Motor neuron (in vitro differentiated cells): ENCODE data around the gene RASSF5. TPM values are rescaled to one million over a fixed set of nuclear protein-coding genes. Genes with fewer than 3 reads are reported as not detected.
A peak's percentile ranks its signal among the peaks of the same experiment; 100 is the strongest.

Experiments used
- ATAC-seq, 8 experiments: fragments of 200-7000 bp; cut with Tn5 transposase; replicated peaks in 6 of 8; 2 replicates each; pipeline ENCODE4 v1.8.0; 2021; ENCODE audit warnings: mild to moderate bottlenecking in 8 of 8, moderate library complexity in 8 of 8
- H3K27ac ChIP-seq, 2 donors: fragments of 250-450 bp; sonication (Bioruptor Pico); 2 replicates each; pipeline ENCODE4 v1.9.0; 2021; ENCODE audit warnings: antibody characterized with exemption in 2 of 2, mild to moderate bottlenecking in 2 of 2, moderate library complexity in 1 of 2
- H3K4me1 ChIP-seq, 2 donors: fragments of 250-450 bp; sonication (Bioruptor Pico); replicated peaks in 1 of 2; 2 replicates each; pipeline ENCODE4 v1.6.1; 2021; ENCODE audit warnings: antibody characterized with exemption in 2 of 2, mild to moderate bottlenecking in 2 of 2, moderate library complexity in 1 of 2
- H3K4me3 ChIP-seq, 5 donors: fragments of 250-450 bp; sonication (Bioruptor Pico); 2 replicates each; pipeline ENCODE4 v1.9.0; 2021; ENCODE audit warnings: antibody characterized with exemption in 5 of 5, mild to moderate bottlenecking in 5 of 5, moderate library complexity in 4 of 5
- WGBS, 10 experiments: fragments of 450-650 bp; shearing (Covaris generic); methylation state at CpG; one replicate each; pipeline ENCODE4 v1.0.0; 2022; 5-methylcytosine and 5-hydroxymethylcytosine counted together
- in situ Hi-C, 9 experiments: fragments of 400-800 bp; cut with MboI; loops; one replicate each; pipeline ENCODE4 v1.15.0; 2021; ENCODE audit warnings: low sequenced_read_pairs in 9 of 9, low pct_unique_long_range_greater_than_20kb in 2 of 9; ENCODE audit not compliant: unreplicated experiment in 9 of 9
- total RNA-seq, 8 experiments: library from RNA; unstranded; fragments of 300-600 nt; gene quantifications; 2 replicates each; pipeline versions ENCODE4 v1.2.3 to v1.2.4, GENCODE V29; 2022

RASSF5 gene
- total RNA-seq, 8 experiments from 2014 or later, result 0.81 to 7.6 (median 5.5) TPM

DNA sequence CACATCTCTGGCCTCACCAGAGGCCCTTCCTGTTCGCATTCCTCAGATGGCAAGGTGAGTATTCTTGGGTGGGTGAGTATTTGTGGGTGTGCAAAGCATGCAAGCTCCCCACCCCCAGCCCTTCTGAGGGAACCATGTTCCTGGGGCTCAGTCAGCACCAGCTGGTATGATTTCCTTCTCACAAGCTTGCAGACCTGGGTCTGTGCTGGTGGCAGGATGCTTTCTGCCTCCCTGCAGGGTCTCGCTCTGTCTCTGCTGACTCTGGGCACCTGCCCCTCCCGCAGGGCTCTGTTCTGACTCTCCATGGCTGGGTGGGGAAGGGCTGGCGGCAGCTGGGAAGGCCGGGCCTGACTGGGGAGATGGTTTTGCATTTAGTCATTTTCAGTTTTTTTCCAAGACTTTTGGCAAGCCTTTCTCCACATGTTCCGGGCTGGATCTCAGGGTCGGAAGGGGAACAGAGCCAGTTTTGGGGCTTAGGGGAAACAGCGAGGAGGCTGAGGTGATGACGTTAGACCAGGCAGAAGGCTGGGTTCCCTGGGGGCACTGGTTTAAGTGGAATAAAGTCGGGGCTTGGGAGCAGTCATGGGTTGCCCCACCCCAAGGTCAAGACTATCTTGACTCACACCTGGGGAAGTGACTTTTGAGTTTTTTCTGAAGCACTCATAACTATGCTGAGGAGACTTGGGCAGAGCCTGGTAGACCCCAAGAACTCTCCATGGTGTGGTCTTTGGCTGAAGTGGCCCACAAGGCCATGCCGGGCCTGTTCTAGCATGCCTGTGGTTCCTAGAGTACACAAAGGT is 6.2 kb downstream of the RASSF5 start:
- Histone ChIP-seq H3K4me3 (no peak overlapping the region), H3K27ac (peak overlapping the region in 1 of 2 donors; percentile 26), H3K4me1 (peaks cover 36 to 47% of the 10 kb centered on the region in 2 donors)
- WGBS, 10 experiments, result 0 to 100% (median 80%) methylated on average over 1 to 10 of the region's 11 CpGs; no CpG with 5 or more reads in 3 of the 10 experiments
- in situ Hi-C loops, result no loop called here
- ATAC-seq, result peak in 5 of 8 experiments; percentile 20 to 95 (median 82)

DNA sequence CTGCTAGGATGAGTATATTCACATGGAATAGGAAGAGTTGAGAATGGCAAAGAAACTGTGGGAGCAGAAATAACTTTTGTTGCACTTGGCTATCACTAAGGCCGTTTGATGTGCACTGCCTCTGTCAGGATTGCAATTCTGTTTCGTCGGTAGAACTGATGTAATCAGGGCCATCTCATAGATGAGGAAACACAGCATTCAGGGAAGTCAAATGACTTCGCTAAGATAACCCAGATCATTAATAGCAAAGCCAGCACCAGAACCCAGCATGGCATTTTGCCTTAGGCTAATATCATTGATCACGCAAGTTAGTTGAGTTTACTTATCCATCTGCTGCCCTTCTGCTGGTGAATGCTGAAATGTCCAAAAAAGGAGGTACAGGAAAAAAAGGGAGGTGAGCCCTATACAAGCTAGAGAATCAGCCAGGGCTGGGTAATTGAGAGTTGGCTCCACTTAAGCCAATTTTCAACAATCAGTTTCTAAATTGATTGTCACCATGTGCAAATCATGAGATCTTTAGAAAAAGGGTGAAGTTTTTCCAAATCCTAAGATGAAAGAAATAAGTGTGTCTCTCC is 7.6 kb downstream of the RASSF5 start:
- Histone ChIP-seq H3K4me1 (peaks cover 42 to 51% of the 10 kb centered on the region in 2 donors), H3K27ac (no peak overlapping the region), H3K4me3 (no peak overlapping the region)
- no peak for ATAC-seq
- in situ Hi-C loops, result no loop called here
- WGBS, 10 experiments, result 62 to 88% (median 79%) methylated on average over 1 to 5 of the region's 5 CpGs; no CpG with 5 or more reads in 1 of the 10 experiments

DNA sequence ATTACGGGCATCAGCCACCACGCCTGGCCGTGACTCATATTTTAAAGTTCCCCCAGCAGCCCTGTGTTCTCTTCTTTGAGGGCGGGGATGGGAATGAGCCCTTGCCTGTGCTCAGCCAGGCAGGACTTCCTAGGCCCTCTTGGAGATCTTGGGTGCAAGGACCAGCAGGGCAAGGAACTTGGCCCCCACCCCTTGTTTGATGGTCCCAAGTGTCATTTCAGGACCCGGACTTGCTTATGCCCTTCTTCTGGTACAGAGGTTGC is 9.3 kb downstream of the RASSF5 start:
- Histone ChIP-seq H3K4me1 (peaks cover 53 to 54% of the 10 kb centered on the region in 2 donors), H3K4me3 (no peak overlapping the region), H3K27ac (no peak overlapping the region)
- WGBS, 10 experiments, result 0 to 85% (median 51%) methylated on average over 1 to 5 of the region's 5 CpGs; no CpG with 5 or more reads in 4 of the 10 experiments
- in situ Hi-C loops, result no loop called here
- ATAC-seq, result no peak

DNA sequence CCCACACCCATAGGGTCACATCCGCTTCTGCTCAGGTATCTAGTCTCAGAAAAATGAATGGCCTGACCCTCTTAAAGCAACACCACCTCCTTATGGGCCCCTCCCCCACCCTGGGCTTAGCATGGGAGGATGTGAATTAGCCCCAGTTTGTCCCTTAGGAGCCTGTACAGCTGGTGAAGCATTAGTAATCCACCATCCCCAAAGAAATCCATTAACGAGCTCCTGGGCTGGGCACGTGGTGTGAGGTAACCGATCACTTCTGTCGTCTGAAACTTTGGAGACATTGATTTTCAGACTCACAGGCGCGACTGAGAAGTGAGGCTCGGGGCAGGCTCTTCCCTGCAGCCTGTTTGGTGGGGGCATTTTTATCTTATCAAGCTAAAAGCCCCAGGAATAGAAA is 10.5 kb downstream of the RASSF5 start:
- ATAC-seq, result peak in 5 of 8 experiments; percentile 25 to 83 (median 62)
- Histone ChIP-seq H3K4me1 (peaks cover 42 to 47% of the 10 kb centered on the region in 2 donors), H3K27ac (no peak overlapping the region), H3K4me3 (no peak overlapping the region)
- in situ Hi-C loops, result no loop called here
- 40 to 76% (median 56%) methylated on average over 1 to 8 of the region's 8 CpGs; no CpG with 5 or more reads in 4 of the 10 experiments for WGBS, 10 experiments

DNA sequence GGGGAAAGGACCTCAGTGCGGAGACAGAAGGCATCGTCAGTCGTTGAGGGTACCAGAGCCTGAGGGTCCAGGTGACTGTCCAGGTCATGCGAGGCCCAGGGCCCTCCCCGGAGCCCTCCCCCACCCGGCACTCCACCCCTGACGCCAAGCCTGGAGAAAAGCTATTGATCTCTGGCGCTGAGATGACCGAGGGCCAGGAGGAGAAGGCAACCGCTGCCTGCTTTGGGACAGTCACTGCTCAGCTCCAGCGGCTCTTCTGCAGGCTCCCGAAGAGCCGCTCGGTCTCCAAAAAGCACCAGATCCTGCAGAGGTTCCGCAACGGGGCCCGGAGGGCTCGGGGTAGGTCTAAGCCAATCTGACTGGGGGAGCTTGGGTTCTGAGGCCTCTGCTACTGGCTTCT is 10.9 kb downstream of the RASSF5 start:
- peak in 3 of 8 experiments; percentile 26 to 37 (median 30) for ATAC-seq
- in situ Hi-C loops, result no loop called here
- Histone ChIP-seq H3K4me1 (peaks cover 40 to 43% of the 10 kb centered on the region in 2 donors), H3K27ac (no peak overlapping the region), H3K4me3 (no peak overlapping the region)
- WGBS, 10 experiments, result 70 to 94% (median 87%) methylated on average over 2 to 6 of the region's 18 CpGs; no CpG with 5 or more reads in 6 of the 10 experiments

DNA sequence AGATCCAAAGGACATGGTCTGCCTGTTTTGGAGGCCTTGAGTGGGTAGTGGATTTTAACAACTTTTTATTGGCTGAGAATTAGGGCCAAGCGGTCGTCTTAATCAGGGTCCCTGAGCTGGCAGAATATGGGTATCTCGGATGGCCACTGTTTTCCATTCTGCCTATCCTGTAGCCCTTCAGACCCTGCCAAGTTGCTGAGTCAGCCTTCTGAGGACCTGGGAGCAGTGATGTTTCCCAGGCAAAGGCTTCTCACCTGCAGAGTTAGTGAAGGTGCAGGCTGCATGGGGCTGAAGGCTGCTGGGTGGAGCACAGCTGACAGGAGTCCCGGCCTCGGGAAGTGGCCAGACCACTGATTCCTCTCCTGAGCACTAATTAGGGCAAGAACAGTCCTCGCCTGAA is 11.4 kb downstream of the RASSF5 start:
- 40 to 100% (median 94%) methylated on average over 1 to 6 of the region's 6 CpGs; no CpG with 5 or more reads in 2 of the 10 experiments for WGBS, 10 experiments
- no peak for ATAC-seq
- in situ Hi-C loops, result no loop called here
- H3K4me3 ChIP-seq, result no peak overlapping the region
- no peak overlapping the region for H3K27ac ChIP-seq
- H3K4me1 ChIP-seq, result peaks cover 37 to 40% of the 10 kb centered on the region in 2 donors

DNA sequence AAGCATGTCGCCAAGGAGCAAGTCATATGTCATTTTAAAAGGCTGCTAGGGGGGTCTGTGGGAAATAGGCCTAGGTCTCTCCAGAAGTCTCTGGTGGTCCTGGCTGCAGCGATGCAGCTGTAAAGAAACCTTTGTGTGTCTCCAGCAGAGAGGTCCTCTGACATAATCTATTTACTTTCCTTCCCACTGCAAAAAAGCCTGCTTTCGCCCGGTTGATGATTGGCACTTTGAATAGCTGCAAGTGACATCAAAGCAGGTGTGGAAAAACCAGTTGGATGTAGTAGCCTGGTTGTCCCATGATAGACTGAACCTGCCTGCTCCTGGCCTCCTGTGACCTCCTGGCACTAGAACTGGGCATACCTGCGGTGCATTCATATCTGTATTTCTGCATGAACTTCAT is 13.8 kb downstream of the RASSF5 start:
- Histone ChIP-seq H3K27ac (no peak overlapping the region), H3K4me3 (no peak overlapping the region), H3K4me1 (peaks cover 34 to 40% of the 10 kb centered on the region in 2 donors)
- peak in 1 of 8 experiments; percentile 70 for ATAC-seq
- in situ Hi-C loops, result no loop called here
- WGBS, 10 experiments, result 40 to 81% (median 70%) methylated on average over 1 to 5 of the region's 5 CpGs; no CpG with 5 or more reads in 3 of the 10 experiments

DNA sequence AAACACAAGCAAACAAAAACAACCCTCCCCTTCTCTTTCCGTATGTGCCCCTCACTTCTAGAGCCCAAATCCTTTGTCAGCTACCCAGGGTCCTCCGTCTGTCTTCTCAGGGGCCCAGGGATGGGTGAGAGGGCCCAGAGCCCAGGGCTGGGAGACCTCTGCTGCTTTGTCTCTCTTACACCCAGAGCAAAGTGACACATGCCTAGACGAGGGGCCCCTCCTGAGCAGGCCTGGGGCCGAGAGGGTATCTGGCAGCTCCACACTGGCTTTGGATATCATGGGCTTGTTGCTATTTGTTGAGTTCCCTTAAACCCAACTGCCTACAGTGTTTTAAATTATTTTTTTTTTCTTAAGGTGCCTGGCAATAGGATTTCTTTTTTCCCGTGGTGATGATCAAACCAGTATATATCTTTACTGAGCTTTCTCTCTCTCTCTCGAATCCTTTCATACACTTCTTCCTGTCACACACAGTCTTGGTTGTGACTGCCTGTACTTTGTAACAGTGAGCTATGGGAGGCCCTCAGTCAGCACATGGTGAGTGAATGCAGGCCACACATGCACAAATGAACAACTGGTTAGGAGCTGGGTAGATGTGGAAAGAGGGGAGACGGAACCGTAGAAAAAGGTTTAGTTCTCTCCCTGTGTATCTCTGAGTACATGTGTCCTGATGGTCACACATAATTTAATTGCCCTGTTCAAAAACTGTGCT is 14.5 kb downstream of the RASSF5 start:
- Histone ChIP-seq H3K27ac (no peak overlapping the region), H3K4me1 (peaks cover 34 to 40% of the 10 kb centered on the region in 2 donors), H3K4me3 (no peak overlapping the region)
- in situ Hi-C loops, result no loop called here
- WGBS, 10 experiments, result 34 to 80% (median 67%) methylated on average over 2 to 8 of the region's 8 CpGs; no CpG with 5 or more reads in 4 of the 10 experiments
- ATAC-seq, result peak in 2 of 8 experiments; percentile 14 to 48

DNA sequence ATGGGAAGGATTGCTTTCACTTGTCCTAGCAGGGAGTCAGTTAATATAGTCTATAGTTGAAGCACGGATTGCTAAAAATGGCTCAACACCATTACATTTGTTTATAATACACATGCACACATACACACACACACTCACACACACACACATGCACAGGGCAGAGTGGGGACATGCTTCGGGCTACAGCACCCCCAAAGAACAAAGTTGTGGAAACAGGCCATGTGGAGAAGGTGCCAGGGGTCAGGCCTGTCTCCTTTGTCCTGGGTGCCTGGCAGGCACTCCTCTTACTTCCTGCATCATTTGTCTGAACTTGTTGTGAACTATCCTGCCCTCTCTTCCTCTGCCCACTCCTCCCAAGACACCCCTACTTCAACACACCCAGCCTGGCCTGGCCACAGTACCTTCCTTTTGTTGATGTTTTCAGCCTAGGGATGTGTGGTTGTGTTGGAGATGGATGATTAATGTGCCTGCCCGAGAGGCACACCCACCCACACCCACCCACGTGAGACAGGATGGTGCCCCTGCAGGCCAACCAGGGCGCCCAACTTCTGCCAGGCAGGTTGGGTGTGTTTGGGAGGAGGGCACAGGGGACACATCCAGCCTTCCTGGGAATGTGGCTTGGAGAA is 17.5 kb downstream of the RASSF5 start:
- WGBS, 10 experiments, result 43 to 100% (median 83%) methylated on average over 1 to 2 of the region's 5 CpGs; no CpG with 5 or more reads in 2 of the 10 experiments
- no peak overlapping the region for H3K27ac ChIP-seq
- ATAC-seq, result peak in 3 of 8 experiments; percentile 22 to 92 (median 66)
- no peak overlapping the region for H3K4me3 ChIP-seq
- H3K4me1 ChIP-seq, result peaks cover 16 to 17% of the 10 kb centered on the region in 2 donors
- in situ Hi-C loops, result no loop called here

DNA sequence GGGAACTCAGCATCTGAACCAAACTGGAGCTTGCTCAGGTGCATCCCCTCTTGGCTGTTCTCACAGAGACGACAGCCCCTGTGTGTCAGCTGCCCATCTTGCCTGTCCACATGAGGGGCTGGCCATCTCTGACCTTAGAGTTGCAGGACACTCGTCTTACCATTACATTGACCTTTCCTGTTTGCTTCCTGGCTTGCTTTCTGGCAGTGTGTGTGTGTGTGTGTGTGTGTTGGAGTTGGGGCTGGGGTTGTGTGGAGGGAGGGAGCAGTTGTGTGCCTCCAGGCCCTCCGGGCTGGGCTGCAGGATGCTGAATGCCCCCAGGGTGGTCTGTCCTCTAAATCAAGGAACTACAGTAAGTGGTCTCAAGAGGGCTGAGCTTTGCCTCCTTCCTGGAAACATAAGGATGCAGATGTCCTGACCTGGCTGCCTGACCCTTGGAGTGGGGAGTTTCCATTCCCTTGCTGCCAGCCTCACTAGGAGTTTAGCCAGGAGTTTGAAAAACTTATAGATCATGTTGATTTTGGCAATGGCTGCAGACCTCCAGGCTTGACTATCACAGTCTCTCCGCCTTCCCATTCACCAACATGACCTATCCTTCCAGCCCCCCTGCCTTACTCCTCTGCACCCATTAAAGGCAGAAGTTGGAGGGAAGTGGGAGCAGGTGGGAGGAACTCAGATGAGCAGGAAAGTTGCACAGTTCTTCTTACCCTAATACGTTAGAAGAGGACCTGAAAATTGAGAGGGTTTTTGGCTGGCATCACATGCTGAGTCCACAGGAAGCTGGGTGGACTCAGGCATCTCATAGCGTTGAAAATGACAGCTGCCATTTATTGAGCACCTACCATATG is 19.0 kb downstream of the RASSF5 start:
- peaks cover 2 to 8% of the 10 kb centered on the region in 2 donors for H3K4me1 ChIP-seq
- H3K4me3 ChIP-seq, result no peak overlapping the region
- in situ Hi-C loops, result no loop called here
- ATAC-seq, result peak in 1 of 8 experiments; percentile 23
- WGBS, 10 experiments, result 20 to 93% (median 73%) methylated on average over 1 to 6 of the region's 6 CpGs; no CpG with 5 or more reads in 2 of the 10 experiments
- H3K27ac ChIP-seq, result no peak overlapping the region

DNA sequence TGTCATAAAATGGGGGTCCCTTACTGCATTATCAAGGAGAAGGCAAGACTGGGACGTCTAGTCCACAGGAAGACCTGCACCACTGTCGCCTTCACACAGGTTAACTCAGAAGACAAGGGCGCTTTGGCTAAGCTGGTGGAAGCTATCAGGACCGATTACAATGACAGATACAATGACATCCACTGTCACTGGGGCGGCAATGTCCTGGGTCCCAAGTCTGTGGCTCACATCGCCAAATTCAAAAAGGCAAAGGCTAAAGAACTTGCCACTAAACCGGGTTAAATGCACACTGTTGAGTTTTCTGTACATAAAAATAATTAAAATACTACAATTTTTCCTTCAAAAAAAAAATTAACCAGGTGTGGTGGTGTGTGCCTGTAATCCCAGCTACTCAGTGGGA is 22.1 kb downstream of the RASSF5 start:
- ATAC-seq, result no peak
- 61 to 100% (median 90%) methylated on average over 1 to 6 of the region's 7 CpGs; no CpG with 5 or more reads in 1 of the 10 experiments for WGBS, 10 experiments
- H3K4me3 ChIP-seq, result no peak overlapping the region
- H3K27ac ChIP-seq, result no peak overlapping the region
- no peaks in the 10 kb centered on the region for H3K4me1 ChIP-seq
- in situ Hi-C loops, result no loop called here

DNA sequence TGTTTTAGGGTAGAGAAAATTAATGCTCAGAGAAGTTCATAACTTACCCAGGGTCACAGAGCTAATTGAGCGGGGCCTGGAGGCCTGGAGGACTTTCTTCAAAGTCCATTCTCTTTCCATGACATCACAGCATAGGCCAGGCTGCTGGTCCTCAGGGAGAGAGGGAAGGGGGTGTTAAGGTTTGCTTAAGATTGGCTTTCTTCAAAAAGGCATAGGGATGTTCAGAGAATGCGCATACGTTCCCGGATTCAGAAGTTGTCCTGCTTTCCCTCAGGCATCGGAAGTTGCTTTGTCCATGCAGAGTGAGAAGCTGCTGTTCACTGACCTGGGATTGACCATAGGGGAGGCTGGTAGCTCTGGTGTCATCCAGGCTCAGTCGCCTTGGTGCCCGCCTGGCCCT is 25.0 kb downstream of the RASSF5 start:
- peak in 3 of 8 experiments; percentile 88 to 98 (median 88) for ATAC-seq
- no peak overlapping the region for H3K27ac ChIP-seq
- H3K4me3 ChIP-seq, result no peak overlapping the region
- H3K4me1 ChIP-seq, result no peaks in the 10 kb centered on the region
- 50 to 100% (median 74%) methylated on average over 1 to 7 of the region's 7 CpGs; no CpG with 5 or more reads in 2 of the 10 experiments for WGBS, 10 experiments
- in situ Hi-C loops, result no loop called here
